NCI-H345 treated with DMSO at 0.1 percent for 48 hours (cell line): ENCODE results near the gene SP4.

ENCODE experiments used
- DNase-seq: peaks from one replicate; lab custom pipeline; 2025; ENCODE audit not compliant: unreplicated experiment; lab: John Stamatoyannopoulos, UW

The SP4 gene

GRCh38 chr7:21427871-21428658 lies at the start of gene SP4:
Gene SP4, plus strand, starts transcription at chr7:21428083. Its CDS starts 169 bp downstream, at chr7:21428252.
- DNase-seq = peak; percentile 88

- no peak for DNase-seq
These were observed 44.4 kb upstream of the SP4 start for GRCh38 chr7:21383227-21384220.

- no peak for DNase-seq
These were observed 33.9 kb upstream of the SP4 start for GRCh38 chr7:21393937-21394336.

- no peak for DNase-seq
These were observed 25.9 kb upstream of the SP4 start for GRCh38 chr7:21401944-21402343.

- DNase-seq = no peak
These were observed 19.9 kb upstream of the SP4 start for GRCh38 chr7:21407796-21408480.

GRCh38 chr7:21408481-21408820 lies 19.4 kb upstream of the SP4 start:
- no peak for DNase-seq

GRCh38 chr7:21412410-21412851 lies 15.5 kb upstream of the SP4 start:
- no peak for DNase-seq

GRCh38 chr7:21412957-21413356 lies 14.9 kb upstream of the SP4 start:
- DNase-seq = no peak

- no peak for DNase-seq
These were observed 14.4 kb upstream of the SP4 start for GRCh38 chr7:21413502-21413901.

- DNase-seq = no peak
These were observed 13.0 kb upstream of the SP4 start for GRCh38 chr7:21414795-21415393.

GRCh38 chr7:21417647-21418046 lies 10.2 kb upstream of the SP4 start:
- DNase-seq = no peak

GRCh38 chr7:21422751-21423150 lies 5.1 kb upstream of the SP4 start:
- DNase-seq = no peak

GRCh38 chr7:21425290-21425689 lies 2.6 kb upstream of the SP4 start:
- no peak for DNase-seq

- peak; percentile 49 for DNase-seq
These were observed 1.3 kb upstream of the SP4 start for GRCh38 chr7:21426286-21427181.

GRCh38 chr7:21427182-21427870 lies 557 bp upstream of the SP4 start:
- DNase-seq = peak; percentile 98

- DNase-seq = no peak
These were observed 717 bp downstream of the SP4 start for GRCh38 chr7:21428659-21428941.

GRCh38 chr7:21429021-21429420 lies 1.1 kb downstream of the SP4 start:
- DNase-seq = no peak

GRCh38 chr7:21429786-21430574 lies 2.1 kb downstream of the SP4 start:
- DNase-seq = no peak

GRCh38 chr7:21430575-21430954 lies 2.7 kb downstream of the SP4 start:
- no peak for DNase-seq
